Smooth muscle cell (in vitro differentiated cells): ENCODE data around the gene TRABD2B. TPM values are rescaled to one million over a fixed set of nuclear protein-coding genes. Genes with fewer than 3 reads are reported as not detected.
"Not testable (repeated sequence)": the region's sequence is repeated elsewhere in the genome, so short reads cannot be mapped to it uniquely, and the experiment has no call there.

Experiments used
- DNase-seq: peaks from one replicate; lab custom pipeline; 2025; ENCODE audit not compliant: unreplicated experiment; lab: John Stamatoyannopoulos, UW
- H2AFZ ChIP-seq: fragments of 200-600 bp; sonication (generic); 2 replicates; pipeline ENCODE4 v1.6.0; 2016; ENCODE audit warnings: antibody characterized with exemption, low read depth, mild to moderate bottlenecking
- H3F3A ChIP-seq: fragments of 200-600 bp; sonication (generic); 2 replicates; pipeline ENCODE4 v1.6.0; 2017; ENCODE audit warnings: antibody characterized with exemption, low read depth
- H3K27ac ChIP-seq: fragments of 200-600 bp; sonication (generic); 2 replicates; pipeline ENCODE4 v1.5.1; 2016; ENCODE audit warnings: low read depth, mild to moderate bottlenecking
- H3K27me3 ChIP-seq: fragments of 200-600 bp; sonication (generic); 2 replicates; pipeline ENCODE4 v1.6.1; 2016; ENCODE audit warnings: low read depth, mild to moderate bottlenecking
- H3K36me3 ChIP-seq: fragments of 200-600 bp; sonication (generic); 2 replicates; pipeline ENCODE4 v1.5.1; 2016; ENCODE audit warnings: low read depth
- H3K4me1 ChIP-seq: fragments of 200-600 bp; sonication (generic); 2 replicates; pipeline ENCODE4 v1.5.1; 2016; ENCODE audit warnings: low read depth
- H3K4me2 ChIP-seq: fragments of 200-600 bp; sonication (generic); 2 replicates; pipeline ENCODE4 v1.6.0; 2016; ENCODE audit warnings: mild to moderate bottlenecking
- H3K4me3 ChIP-seq: fragments of 200-600 bp; sonication (generic); 2 replicates; pipeline ENCODE4 v1.5.1; 2016; ENCODE audit warnings: mild to moderate bottlenecking
- H3K79me2 ChIP-seq: fragments of 200-600 bp; sonication (generic); 2 replicates; pipeline ENCODE4 v1.6.0; 2016; ENCODE audit warnings: low read depth, mild to moderate bottlenecking
- H3K9ac ChIP-seq: fragments of 200-600 bp; sonication (generic); 2 replicates; pipeline ENCODE4 v1.6.0; 2016; ENCODE audit warnings: low read depth
- H3K9me3 ChIP-seq: fragments of 200-600 bp; sonication (generic); replicated peaks from 2 replicates; pipeline ENCODE4 v1.5.1; 2016; ENCODE audit warnings: low read depth
- H4K20me1 ChIP-seq: fragments of 200-600 bp; sonication (generic); 2 replicates; pipeline ENCODE4 v1.6.0; 2016; ENCODE audit warnings: low read depth
- CTCF ChIP-seq: fragments of 200-600 bp; sonication (generic); IDR thresholded peaks from 2 replicates; pipeline ENCODE4 v1.5.1; 2017; ENCODE audit warnings: borderline replicate concordance, mild to moderate bottlenecking, antibody characterized with exemption; ENCODE audit not compliant: insufficient read depth, poor library complexity, severe bottlenecking
- WGBS: methylation state at CpG from one replicate; pipeline ENCODE4 v1.1.7; 2016; ENCODE audit warnings: low lambda C conversion rate; 5-methylcytosine and 5-hydroxymethylcytosine counted together
- polyA plus RNA-seq: library from polyadenylated mRNA; unstranded; fragments of >200 nt; fragmentation: Nextera tagmentation; extraction: Ambion mirVana; gene quantifications from 2 replicates; pipeline ENCODE4 v1.2.1, GENCODE V29; 2016
- total RNA-seq: library from RNA; depleted of rRNA; stranded (reverse); fragments of >200 nt; gene quantifications from 2 replicates; pipeline ENCODE4 v1.2.3, GENCODE V29; 2014

TRABD2B gene
- total and polyA plus RNA-seq, 2 experiments from 2014 or later: 0.94 to 4.9 TPM

- Histone ChIP-seq H3K4me3 (no peak overlapping the region), H3K27ac (no peak overlapping the region), H3K4me2 (no peak overlapping the region)
Observed at GRCh38 chr1:47962750-47963492, 34.3 kb downstream of the TRABD2B start.

GRCh38 chr1:47961835-47962234 is 35.4 kb downstream of the TRABD2B start:
- H3K36me3 ChIP-seq, H3K27me3 ChIP-seq, H3F3A ChIP-seq, H3K4me2 ChIP-seq, H3K4me3 ChIP-seq, H3K27ac ChIP-seq, DNase-seq, H3K79me2 ChIP-seq, H3K9ac ChIP-seq, H2AFZ ChIP-seq, H3K9me3 ChIP-seq, H3K4me1 ChIP-seq: not testable (repeated sequence)
- peaks cover 32% of the 10 kb centered on the region for H4K20me1 ChIP-seq
- WGBS: 94% methylated on average over 5 of the region's 5 CpGs

More at GRCh38 chr1:47962750-47963492, 34.3 kb downstream of the TRABD2B start:
- no peaks in the 10 kb centered on the region for H3K27me3 ChIP-seq
- no peaks in the 10 kb centered on the region for H3F3A ChIP-seq
- no peaks in the 10 kb centered on the region for H3K9me3 ChIP-seq
- no peak overlapping the region for H2AFZ ChIP-seq
- H4K20me1 ChIP-seq: peaks cover 32% of the 10 kb centered on the region
- H3K79me2 ChIP-seq: no peaks in the 10 kb centered on the region
- H3K9ac ChIP-seq: no peak overlapping the region
- no peak for TF ChIP-seq CTCF
- H3K4me1 ChIP-seq: no peaks in the 10 kb centered on the region
- no peaks in the 10 kb centered on the region for H3K36me3 ChIP-seq
- DNase-seq: no peak
- WGBS: 89% methylated on average over 5 of the region's 5 CpGs

- H3K9me3 ChIP-seq, DNase-seq, H3K4me1 ChIP-seq, H3K36me3 ChIP-seq, H3K27me3 ChIP-seq, H3K9ac ChIP-seq, H3K79me2 ChIP-seq, H3K4me3 ChIP-seq, H3K4me2 ChIP-seq, H2AFZ ChIP-seq, H3F3A ChIP-seq, H3K27ac ChIP-seq: not testable (repeated sequence)
- H4K20me1 ChIP-seq: peaks cover 19% of the 10 kb centered on the region
- WGBS: 93% methylated on average over 6 of the region's 6 CpGs
Observed at GRCh38 chr1:47956491-47956890, 40.7 kb downstream of the TRABD2B start.

GRCh38 chr1:47953661-47954060 is 43.5 kb downstream of the TRABD2B start:
- no peak for TF ChIP-seq CTCF
- WGBS: 91% methylated on average over 3 of the region's 3 CpGs
- no peaks in the 10 kb centered on the region for H3K4me1 ChIP-seq

More at GRCh38 chr1:47953661-47954060, 43.5 kb downstream of the TRABD2B start:
- Histone ChIP-seq H3K4me3 (no peak overlapping the region), H4K20me1 (peaks cover 20% of the 10 kb centered on the region), H3K27me3 (no peaks in the 10 kb centered on the region), H2AFZ (no peak overlapping the region), H3K36me3 (no peaks in the 10 kb centered on the region), H3K9me3 (no peaks in the 10 kb centered on the region), H3K4me2 (no peak overlapping the region), H3K27ac (no peak overlapping the region), H3K79me2 (no peaks in the 10 kb centered on the region), H3K9ac (no peak overlapping the region), H3F3A (no peaks in the 10 kb centered on the region)
- DNase-seq: no peak
